SIG-M5 treated with dmso at 0.1 percent for 504 hours (cell line): ENCODE data around the gene HTR3E.
A peak's percentile ranks its signal among the peaks of the same experiment; 100 is the strongest.
"Not testable (repeated sequence)": the region's sequence is repeated elsewhere in the genome, so short reads cannot be mapped to it uniquely, and the experiment has no call there.

Experiments used
- DNase-seq: peaks from one replicate; lab custom pipeline; 2025; ENCODE audit not compliant: unreplicated experiment; lab: John Stamatoyannopoulos, UW

HTR3E gene

GRCh38 chr3:184096811-184097383 is at the start of gene HTR3E:
Gene HTR3E (plus strand): TSS chr3:184097064. CDS start chr3:184097530, 466 bp downstream.
- DNase-seq = no peak

- DNase-seq = peak; percentile 9
Observed at GRCh38 chr3:184050217-184050847, 46.5 kb upstream of the HTR3E start.

- no peak for DNase-seq
Observed at GRCh38 chr3:184052767-184053166, 44.1 kb upstream of the HTR3E start, which contains the start of gene HTR3C. Gene HTR3C (plus strand): TSS chr3:184053047. CDS start chr3:184053081, 34 bp downstream.

- DNase-seq = no peak
Observed at GRCh38 chr3:184058029-184058428, 38.8 kb upstream of the HTR3E start.

- no peak for DNase-seq
Observed at GRCh38 chr3:184059424-184059823, 37.4 kb upstream of the HTR3E start.

GRCh38 chr3:184062637-184063036 is 34.2 kb upstream of the HTR3E start:
- no peak for DNase-seq

GRCh38 chr3:184066211-184066610 is 30.7 kb upstream of the HTR3E start:
- no peak for DNase-seq

- no peak for DNase-seq
Observed at GRCh38 chr3:184067573-184068055, 29.2 kb upstream of the HTR3E start.

- DNase-seq = no peak
Observed at GRCh38 chr3:184068344-184068743, 28.5 kb upstream of the HTR3E start.

- DNase-seq = not testable (repeated sequence)
Observed at GRCh38 chr3:184071142-184071541, 25.7 kb upstream of the HTR3E start.

GRCh38 chr3:184073621-184074020 is 23.2 kb upstream of the HTR3E start:
- no peak for DNase-seq

GRCh38 chr3:184075901-184076300 is 21.0 kb upstream of the HTR3E start:
- no peak for DNase-seq

GRCh38 chr3:184077881-184078280 is 19.0 kb upstream of the HTR3E start:
- DNase-seq = no peak

- no peak for DNase-seq
Observed at GRCh38 chr3:184078851-184079250, 18.0 kb upstream of the HTR3E start.

- DNase-seq = no peak
Observed at GRCh38 chr3:184081116-184081830, 15.6 kb upstream of the HTR3E start.

GRCh38 chr3:184082034-184082433 is 14.8 kb upstream of the HTR3E start:
- DNase-seq = no peak

- no peak for DNase-seq
Observed at GRCh38 chr3:184082465-184082864, 14.4 kb upstream of the HTR3E start.

GRCh38 chr3:184085389-184085852 is 11.4 kb upstream of the HTR3E start:
- DNase-seq = peak; percentile 57

GRCh38 chr3:184092199-184092598 is 4.7 kb upstream of the HTR3E start:
- no peak for DNase-seq

- DNase-seq = no peak
Observed at GRCh38 chr3:184097556-184097955, 692 bp downstream of the HTR3E start.

GRCh38 chr3:184099806-184100686 is 3.2 kb downstream of the HTR3E start:
- DNase-seq = no peak
